Activated T-cell treated with anti-CD3 and anti-CD28 coated beads for 4 hours (primary cell): ENCODE results near the gene CDC42EP2.
A peak's percentile ranks its signal among the peaks of the same experiment; 100 is the strongest.
"Not testable (repeated sequence)": the region's sequence is repeated elsewhere in the genome, so short reads cannot be mapped to it uniquely, and the experiment has no call there.

ENCODE experiments used
- DNase-seq: peaks from one replicate; pipeline ENCODE4 v3.0.0-alpha.2; 2020

CDC42EP2 gene

GRCh38 chr11:65321076-65321475 is 6.4 kb downstream of the CDC42EP2 start:
- DNase-seq: no peak

GRCh38 chr11:65321828-65322485 is 7.3 kb downstream of the CDC42EP2 start:
- DNase-seq: no peak

DNA sequence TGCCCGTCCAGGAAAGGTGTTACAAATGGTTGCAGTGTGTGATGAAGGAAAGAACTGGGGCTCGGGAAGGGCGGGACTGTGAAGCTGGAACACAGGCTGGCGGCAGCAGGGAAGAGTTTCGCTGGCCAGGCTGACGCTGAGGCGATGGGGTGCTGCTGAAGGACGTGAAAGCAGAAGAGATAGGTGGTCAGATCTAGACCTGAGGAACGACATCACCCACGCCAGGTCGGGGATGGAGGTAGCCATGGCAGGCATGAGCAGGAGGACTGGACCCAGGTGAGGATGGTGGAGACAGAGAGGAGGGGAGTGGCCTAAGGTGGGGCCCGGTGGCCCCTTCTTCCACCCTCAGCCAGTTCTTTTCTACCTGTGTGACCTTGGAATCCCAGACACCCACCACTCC is 9.1 kb downstream of the CDC42EP2 start:
- DNase-seq: no peak

DNA sequence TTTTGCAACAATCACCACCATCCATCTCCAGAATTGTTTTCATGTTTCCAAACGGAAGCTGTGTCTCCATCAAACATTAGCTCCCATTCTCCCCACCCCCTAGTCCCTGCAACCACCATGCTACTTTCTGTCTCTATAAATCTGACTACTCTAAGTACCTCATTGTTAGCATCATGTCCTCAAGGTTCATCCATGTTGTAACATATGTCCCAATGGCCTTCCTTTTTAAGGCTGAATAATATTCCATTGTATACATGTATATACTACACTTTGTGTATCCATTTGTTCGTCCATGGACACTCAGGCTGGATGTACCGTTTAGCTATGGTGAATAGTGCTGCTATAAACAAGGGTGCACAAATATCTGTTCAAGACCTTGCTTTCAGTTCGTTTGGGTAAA is 10.8 kb downstream of the CDC42EP2 start:
- DNase-seq: no peak

- no peak for DNase-seq
These were observed 12.4 kb downstream of the CDC42EP2 start for GRCh38 chr11:65327021-65327420.

GRCh38 chr11:65329478-65329877 is 14.8 kb downstream of the CDC42EP2 start:
- DNase-seq: no peak

GRCh38 chr11:65329944-65330403 is 15.3 kb downstream of the CDC42EP2 start:
- DNase-seq: peak; percentile 86

DNA sequence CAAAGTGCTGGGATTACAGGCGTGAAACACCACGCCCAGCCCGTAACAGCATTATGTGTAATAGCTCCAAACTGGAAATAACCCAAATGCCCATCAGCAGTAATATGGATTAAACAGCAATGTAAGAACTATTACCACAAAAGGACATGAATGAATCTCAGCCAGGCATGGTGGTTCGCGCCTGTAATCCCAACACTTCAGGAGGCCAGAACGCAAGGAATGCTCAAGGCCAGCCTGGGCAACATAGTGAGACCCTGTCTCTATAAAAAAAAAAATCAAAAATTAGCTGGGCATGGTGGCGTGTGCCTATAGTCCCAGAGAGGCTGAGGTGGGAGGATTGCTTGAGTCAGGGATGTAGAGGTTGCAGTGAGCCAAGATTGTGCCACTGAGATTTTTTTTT is 15.9 kb downstream of the CDC42EP2 start:
- DNase-seq: no peak

DNA sequence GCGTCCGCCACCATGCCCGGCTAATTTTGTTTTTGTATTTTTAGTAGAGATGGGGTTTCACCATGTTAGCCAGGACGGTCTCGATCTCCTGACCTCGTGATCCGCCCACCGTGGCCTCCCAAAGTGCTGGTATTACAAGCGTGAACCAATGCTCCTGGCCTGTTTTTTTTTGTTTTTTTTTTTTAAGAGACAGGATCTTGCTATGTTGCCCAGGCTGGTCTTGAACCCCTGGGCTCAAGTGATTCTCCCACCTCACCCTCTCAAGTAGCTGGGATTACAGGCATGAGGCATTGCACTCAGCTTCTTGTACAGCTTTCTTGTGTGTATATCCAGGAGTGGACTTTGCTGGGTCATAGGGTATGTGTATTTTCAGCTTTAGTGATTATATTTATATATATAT is 17.9 kb downstream of the CDC42EP2 start:
- DNase-seq: not testable (repeated sequence)

GRCh38 chr11:65334696-65335295 is 20.1 kb downstream of the CDC42EP2 start:
- no peak for DNase-seq

- no peak for DNase-seq
These were observed 24.0 kb downstream of the CDC42EP2 start for GRCh38 chr11:65338676-65339075.

GRCh38 chr11:65340226-65340625 is 25.6 kb downstream of the CDC42EP2 start:
- no peak for DNase-seq

- no peak for DNase-seq
These were observed 27.2 kb downstream of the CDC42EP2 start for GRCh38 chr11:65341856-65342255.

DNA sequence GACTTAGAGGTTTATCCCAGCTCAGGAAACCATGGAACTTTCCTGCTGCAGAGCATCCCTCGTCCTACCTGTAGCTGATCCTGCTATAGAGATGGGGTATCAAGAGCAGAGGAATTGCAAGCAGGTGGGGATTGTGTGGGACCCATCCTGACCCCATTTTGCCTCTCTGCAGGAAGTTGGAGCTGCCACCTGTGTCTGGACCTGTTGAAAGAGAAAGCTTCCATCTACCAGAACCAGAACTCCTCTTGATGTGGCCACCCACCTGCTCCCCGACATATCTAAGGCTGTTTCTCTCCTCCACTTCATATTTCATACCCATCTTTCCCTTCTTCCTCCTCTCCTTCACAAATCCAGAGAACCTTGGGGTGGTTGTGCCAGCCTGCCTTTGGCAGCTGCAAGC is 36.8 kb downstream of the CDC42EP2 start:
- DNase-seq: no peak

- DNase-seq: no peak
These were observed 38.1 kb downstream of the CDC42EP2 start for GRCh38 chr11:65352783-65353182.

- no peak for DNase-seq
These were observed 38.7 kb downstream of the CDC42EP2 start for GRCh38 chr11:65353376-65353775.

DNA sequence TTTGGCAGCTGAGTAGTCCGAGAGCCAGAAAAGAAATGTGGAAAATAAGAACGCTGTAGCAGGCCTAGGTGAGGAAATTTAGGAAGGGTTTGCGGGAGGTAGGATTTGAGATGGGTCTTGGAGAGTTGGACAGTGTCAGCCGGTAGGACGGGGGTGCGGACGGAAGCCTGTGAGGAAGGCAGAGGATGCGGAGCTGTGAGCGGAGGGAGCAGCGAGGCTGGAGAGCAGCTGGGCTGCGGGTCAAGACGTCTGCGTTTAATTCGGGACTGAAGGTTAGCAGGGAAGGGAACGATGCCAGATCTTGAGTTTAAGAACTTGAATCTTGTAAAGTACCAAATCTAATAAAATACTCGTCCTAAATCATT is 39.2 kb downstream of the CDC42EP2 start:
- no peak for DNase-seq

DNA sequence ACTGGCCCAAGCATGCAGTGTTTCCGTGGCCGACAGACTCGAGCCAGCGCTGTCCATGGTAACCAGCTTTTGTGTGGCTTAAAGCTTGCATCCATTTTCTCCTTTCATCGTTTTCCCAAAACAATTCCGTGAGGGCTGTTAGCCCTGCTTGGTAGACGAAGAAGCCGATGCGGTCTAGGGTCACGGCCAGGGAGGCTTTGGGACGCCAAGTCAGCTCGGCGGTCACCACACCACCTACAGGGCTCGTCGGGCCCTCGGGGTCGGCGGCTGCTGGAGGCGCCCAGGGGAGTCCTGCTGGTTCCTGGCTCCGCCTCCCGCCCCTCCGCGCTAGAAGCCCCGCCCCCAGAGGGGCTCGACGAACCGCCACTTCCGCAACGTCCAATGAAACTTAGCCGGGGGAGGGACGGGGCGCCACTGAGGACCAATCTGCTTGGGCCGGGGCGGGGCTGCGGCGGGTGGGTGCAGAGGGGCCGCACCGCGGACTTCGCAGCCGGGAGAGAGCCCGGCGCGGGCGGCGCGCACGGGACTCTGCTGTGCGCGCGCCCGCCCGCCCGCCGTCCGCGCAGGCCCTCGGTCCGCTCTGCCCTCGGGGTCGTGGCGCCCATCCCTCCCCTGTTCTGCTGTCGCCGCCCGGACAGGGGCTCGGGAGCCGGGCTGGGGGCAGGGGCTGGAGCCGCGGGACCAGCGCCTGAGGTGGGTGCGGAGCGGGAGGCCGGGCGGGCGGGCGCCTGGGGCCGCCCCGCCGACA is 39.8 kb downstream of the CDC42EP2 start, which contains the start of gene TIGD3:
Gene TIGD3, plus strand, starts transcription at position 487 of the 748 bp plus-strand sequence. CDS start 1,058 bp downstream, outside the sequence.
- peak; percentile 95 for DNase-seq

DNA sequence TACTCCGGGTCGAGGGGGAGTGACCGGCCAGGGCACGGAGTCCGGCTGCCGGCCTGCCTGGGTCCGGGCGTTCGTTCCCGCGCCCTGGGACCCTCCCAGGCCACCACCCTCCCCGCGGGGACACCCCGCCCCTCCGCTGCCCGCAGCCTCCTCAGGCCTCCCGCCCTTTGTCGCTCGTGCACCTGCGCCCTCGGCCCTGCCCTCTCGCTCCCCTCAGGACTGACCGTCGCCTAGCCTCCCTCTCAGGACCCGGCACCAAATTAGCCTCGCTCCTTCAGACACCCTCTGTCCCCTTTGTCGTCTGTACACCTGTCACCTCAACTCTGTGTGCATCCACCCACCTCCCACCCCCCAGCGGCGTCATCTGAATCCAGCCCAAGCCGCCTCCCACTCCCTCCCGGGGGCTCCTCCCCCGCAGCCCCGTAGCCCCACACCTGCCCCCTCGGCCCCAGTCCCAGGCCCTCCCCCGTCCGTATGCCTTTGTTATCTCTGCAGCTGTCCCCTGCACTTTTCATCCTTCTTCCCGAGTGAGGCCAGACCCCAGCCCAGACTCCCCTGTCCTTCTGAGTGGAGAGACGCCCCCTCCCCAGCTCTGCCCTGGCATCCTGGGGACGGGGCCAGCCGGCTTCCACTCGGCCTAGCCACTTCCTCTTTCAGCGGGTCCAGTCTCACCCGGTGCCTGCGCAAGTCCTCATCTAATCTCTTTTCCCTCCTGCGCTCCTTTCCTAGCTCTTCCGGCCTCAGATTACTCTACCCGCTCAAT is 40.5 kb downstream of the CDC42EP2 start:
- DNase-seq: peak; percentile 66

DNA sequence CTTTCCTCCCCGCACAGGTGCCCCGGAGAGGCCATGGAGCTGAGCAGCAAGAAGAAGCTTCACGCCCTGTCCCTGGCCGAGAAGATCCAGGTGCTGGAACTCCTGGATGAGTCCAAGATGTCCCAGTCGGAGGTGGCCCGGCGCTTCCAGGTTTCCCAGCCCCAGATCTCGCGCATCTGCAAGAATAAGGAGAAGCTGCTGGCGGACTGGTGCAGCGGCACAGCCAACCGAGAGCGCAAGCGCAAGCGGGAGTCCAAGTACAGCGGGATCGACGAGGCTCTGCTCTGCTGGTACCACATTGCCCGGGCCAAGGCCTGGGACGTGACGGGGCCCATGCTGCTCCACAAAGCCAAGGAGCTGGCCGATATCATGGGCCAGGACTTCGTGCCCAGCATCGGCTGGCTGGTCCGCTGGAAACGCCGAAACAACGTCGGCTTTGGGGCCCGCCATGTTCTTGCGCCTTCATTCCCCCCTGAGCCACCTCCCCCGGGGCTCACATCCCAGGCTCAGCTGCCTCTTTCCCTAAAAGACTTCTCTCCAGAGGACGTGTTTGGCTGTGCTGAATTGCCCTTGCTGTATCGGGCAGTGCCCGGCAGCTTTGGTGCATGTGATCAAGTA is 41.2 kb downstream of the CDC42EP2 start:
- no peak for DNase-seq

DNA sequence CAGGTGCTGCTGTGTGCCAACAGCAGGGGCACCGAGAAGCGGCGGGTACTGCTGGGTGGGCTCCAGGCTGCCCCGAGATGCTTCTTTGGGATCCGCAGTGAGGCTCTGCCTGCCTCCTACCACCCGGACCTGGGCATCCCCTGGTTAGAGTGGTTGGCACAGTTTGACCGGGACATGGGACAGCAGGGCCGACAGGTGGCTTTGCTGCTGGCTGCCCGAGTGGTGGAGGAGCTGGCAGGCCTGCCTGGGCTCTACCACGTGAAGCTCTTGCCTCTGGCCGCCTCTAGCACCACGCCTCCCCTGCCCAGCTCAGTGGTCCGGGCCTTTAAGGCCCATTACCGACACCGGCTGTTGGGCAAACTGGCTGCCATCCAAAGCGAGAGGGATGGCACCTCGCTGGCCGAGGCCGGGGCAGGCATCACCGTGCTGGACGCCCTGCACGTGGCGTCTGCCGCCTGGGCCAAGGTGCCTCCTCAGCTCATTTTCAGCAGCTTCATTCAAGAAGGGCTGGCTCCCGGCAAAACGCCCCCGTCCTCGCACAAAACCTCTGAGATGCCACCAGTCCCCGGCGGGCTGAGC is 41.8 kb downstream of the CDC42EP2 start:
- DNase-seq: no peak

- no peak for DNase-seq
These were observed 43.2 kb downstream of the CDC42EP2 start for GRCh38 chr11:65357856-65358356.
